ENCODE data around the gene SP140. TPM values are rescaled to one million over a fixed set of nuclear protein-coding genes. Genes with fewer than 3 reads are reported as not detected.

The SP140 gene
- total and polyA plus RNA-seq, 2 of the 8 experiments (the other 6 are each of a cell fraction or from before 2014, with no cell fraction given): 0.23 to 1.3 TPM

- Histone ChIP-seq H2BK120ac (replicated peaks; ENCODE audit: low read depth, low read length) (no peak overlapping the region), H2BK20ac (ENCODE audit: low read length) (no peak overlapping the region), H3K36me3 (ENCODE audit: control insufficient read depth in 2 of 4, insufficient read depth in 4 of 4, low read length in 3 of 4) (no peaks in the 10 kb centered on the region), H3K4me3 (ENCODE audit: extremely low read depth in 1 of 4, insufficient read depth in 2 of 4, low read depth in 3 of 4, low read length in 4 of 4) (no peak overlapping the region), H2BK12ac (ENCODE audit: low read depth, low read length) (no peak overlapping the region), H3K27me3 (replicated peaks in 1 of 4; ENCODE audit: control insufficient read depth in 3 of 4, extremely low read depth in 1 of 4, insufficient read depth in 3 of 4, low read length in 3 of 4) (no peaks in the 10 kb centered on the region), H4K91ac (replicated peaks; ENCODE audit: insufficient read length, low read length) (no peak overlapping the region), H3K4ac (replicated peaks; ENCODE audit: insufficient read length, low read depth, low read length) (no peak overlapping the region), H2AK5ac (ENCODE audit: low read depth, low read length) (no peak overlapping the region), H3K18ac (ENCODE audit: extremely low read depth, low read length) (no peak overlapping the region), H3K9me3 (ENCODE audit: insufficient read depth in 2 of 2, low read depth in 1 of 2, low read length in 1 of 2) (0 out of 4 replicates have a peak, but pooled peaks cover 0 to 2% of the 10 kb centered on the region in 2 experiments), H3K23ac (ENCODE audit: insufficient read length) (no peak overlapping the region), H3K4me2 (ENCODE audit: insufficient read depth in 1 of 2, low read depth in 2 of 2, low read length in 2 of 2) (no peak overlapping the region), H3K79me1 (ENCODE audit: low read depth, low read length) (no peaks in the 10 kb centered on the region), H3K14ac (ENCODE audit: insufficient read length) (no peak overlapping the region), H2BK5ac (ENCODE audit: low read depth, low read length) (no peak overlapping the region), H4K20me1 (replicated peaks in 1 of 2; ENCODE audit: control insufficient read depth in 1 of 2, insufficient read depth in 2 of 2, low read length in 2 of 2) (no peaks in the 10 kb centered on the region), H3K23me2 (ENCODE audit: low read depth, low read length) (no peaks in the 10 kb centered on the region), H3K79me2 (ENCODE audit: control insufficient read depth in 1 of 2, insufficient read depth in 2 of 2, low read length in 2 of 2) (no peaks in the 10 kb centered on the region), H3K9ac (replicated peaks in 1 of 4; ENCODE audit: extremely low read depth in 1 of 4, low read depth in 3 of 4, low read length in 3 of 4) (no peak overlapping the region), H3K56ac (replicated peaks; ENCODE audit: insufficient read length, low read depth, low read length) (no peak overlapping the region), H2AFZ (ENCODE audit: low read length) (no peak overlapping the region), H3K4me1 (replicated peaks in 1 of 4; ENCODE audit: control insufficient read depth in 3 of 4, insufficient read depth in 4 of 4, low read length in 3 of 4) (peaks cover 0 to 9% (median 4%) of the 10 kb centered on the region in 4 experiments; a peak in 5 of 7 replicates), H4K8ac (ENCODE audit: extremely low read depth, insufficient read depth, low read length) (no peak overlapping the region), H4K5ac (ENCODE audit: insufficient read length, low read depth, low read length) (no peak overlapping the region), H3K27ac (ENCODE audit: low read depth, low read length) (no peak overlapping the region), H2BK15ac (ENCODE audit: low read length) (no peak overlapping the region)
- 83% methylated on average over 3 of the region's 3 CpGs; no CpG with 5 or more reads in 1 of the 2 experiments for WGBS, 2 experiments (ENCODE audit: extremely low coverage in 1 of 2, insufficient coverage in 1 of 2, insufficient read length in 1 of 2, insufficient replicate concordance in 2 of 2, low coverage in 1 of 2, low lambda C conversion rate in 2 of 2, missing lambda C conversion rate in 1 of 2)
- FAIRE-seq: no peak
- ChIA-PET CTCF (ENCODE audit: partially characterized antibody) (interaction anchor here (1.0 to 1.5 kb wide), 2 partner anchors 9 to 16 kb away, joined by 3 to 6 read pairs; no protein-coding TSS in a partner anchor), POLR2A (ENCODE audit: partially characterized antibody) (no interaction called here)
- no peak for DNase-seq (ENCODE audit: low read depth in 1 of 2, low spot score in 2 of 2)
- TF ChIP-seq TCF12 (IDR thresholded peaks at IDR 0.05; ENCODE audit: low read depth, low read length): no peak
- TF ChIP-seq CBX5 (IDR thresholded peaks at IDR 0.05; ENCODE audit: low read depth, low read length): no peak
- TF ChIP-seq CBX8 (IDR thresholded peaks at IDR 0.05; ENCODE audit: borderline replicate concordance, low read depth, low read length): no peak
- TF ChIP-seq USF2 (IDR thresholded peaks at IDR 0.05; ENCODE audit: low read length): no peak
- TF ChIP-seq RFX5 (IDR thresholded peaks at IDR 0.05; ENCODE audit: borderline replicate concordance, low read depth, low read length): no peak
- TF ChIP-seq E2F6 (IDR thresholded peaks at IDR 0.05): no peak
- TF ChIP-seq YY1 (IDR thresholded peaks at IDR 0.05; ENCODE audit: low read depth, low read length): no peak
- TF ChIP-seq KDM4A (IDR thresholded peaks at IDR 0.05; ENCODE audit: low read depth, low read length, severe bottlenecking): no peak
- TF ChIP-seq SRF (IDR thresholded peaks at IDR 0.05; ENCODE audit: low read depth, low read length): no peak
- TF ChIP-seq BCL11A (IDR thresholded peaks at IDR 0.05; ENCODE audit: low read depth in 2 of 2, low read length in 2 of 2): no peak
- TF ChIP-seq NANOG (IDR thresholded peaks at IDR 0.05; ENCODE audit: insufficient read depth, low read depth, low read length, poor library complexity, severe bottlenecking): no peak
- no peak for TF ChIP-seq PHF8 (conservative IDR thresholded peaks at IDR 0.05; ENCODE audit: low read depth, low read length)
Measured at GRCh38 chr2:230176996-230177395, 48.5 kb upstream of the SP140 start.
